ENCODE measurements around the gene COL6A2. TPM values are rescaled to one million over a fixed set of nuclear protein-coding genes. Genes with fewer than 3 reads are reported as not detected.
A peak's percentile ranks its signal among the peaks of the same experiment; 100 is the strongest.

Gene COL6A2
- total RNA-seq, 4 donors from 2014 or later = 88.9 to 150 (median 126) TPM

- Histone ChIP-seq H3K4me1 (peaks cover 6% of the 10 kb centered on the region), H3K36me3 (peaks cover 89% of the 10 kb centered on the region), H3K27me3 (no peaks in the 10 kb centered on the region), H3K27ac (no peak overlapping the region), H3K9me3 (no peaks in the 10 kb centered on the region), H3K4me3 (no peak overlapping the region)
- peak; percentile 56 to 75 for DNase-seq (ENCODE audit: low spot score in 2 of 2)
- TF ChIP-seq EP300 (IDR thresholded peaks at IDR 0.05) (no peak), POLR2A (IDR thresholded peaks at IDR 0.05) (no peak), CTCF (IDR thresholded peaks at IDR 0.05) (no peak), POLR2AphosphoS5 (IDR thresholded peaks at IDR 0.05) (no peak)
- WGBS = 68% methylated on average over 15 of the region's 24 CpGs
These were observed 19.1 kb downstream of the COL6A2 start for GRCh38 chr21:46116776-46117585.

GRCh38 chr21:46117586-46118315 is 19.8 kb downstream of the COL6A2 start:
- Histone ChIP-seq H3K27me3 (no peaks in the 10 kb centered on the region), H3K36me3 (peaks cover 87% of the 10 kb centered on the region), H3K9me3 (no peaks in the 10 kb centered on the region), H3K4me3 (no peak overlapping the region), H3K4me1 (peaks cover 6% of the 10 kb centered on the region), H3K27ac (no peak overlapping the region)
- WGBS = 88% methylated on average over 14 of the region's 29 CpGs
- peak; percentile 57 to 77 for DNase-seq (ENCODE audit: low spot score in 2 of 2)
- TF ChIP-seq POLR2A (IDR thresholded peaks at IDR 0.05) (no peak), CTCF (IDR thresholded peaks at IDR 0.05) (no peak), EP300 (IDR thresholded peaks at IDR 0.05) (no peak)

GRCh38 chr21:46118316-46119143 is 20.6 kb downstream of the COL6A2 start:
- DNase-seq (ENCODE audit: low spot score in 2 of 2) = peak; percentile 60 to 76
- Histone ChIP-seq H3K4me1 (peaks cover 6% of the 10 kb centered on the region), H3K4me3 (no peak overlapping the region), H3K36me3 (peaks cover 85% of the 10 kb centered on the region), H3K9me3 (no peaks in the 10 kb centered on the region), H3K27ac (no peak overlapping the region), H3K27me3 (no peaks in the 10 kb centered on the region)
- 86% methylated on average over 9 of the region's 27 CpGs for WGBS
- TF ChIP-seq POLR2A (IDR thresholded peaks at IDR 0.05) (no peak), EP300 (IDR thresholded peaks at IDR 0.05) (no peak), CTCF (IDR thresholded peaks at IDR 0.05) (no peak), POLR2AphosphoS5 (IDR thresholded peaks at IDR 0.05) (no peak)

GRCh38 chr21:46119144-46119636 is 21.3 kb downstream of the COL6A2 start:
- TF ChIP-seq EP300 (IDR thresholded peaks at IDR 0.05) (no peak), POLR2AphosphoS5 (IDR thresholded peaks at IDR 0.05) (no peak), CTCF (IDR thresholded peaks at IDR 0.05) (no peak), POLR2A (IDR thresholded peaks at IDR 0.05) (no peak)
- no CpG with 5 or more reads among the region's 12 CpGs for WGBS
- DNase-seq (ENCODE audit: low spot score in 2 of 2) = peak; percentile 57 to 81
- Histone ChIP-seq H3K9me3 (no peaks in the 10 kb centered on the region), H3K4me1 (peaks cover 6% of the 10 kb centered on the region), H3K36me3 (peaks cover 80% of the 10 kb centered on the region), H3K4me3 (no peak overlapping the region), H3K27me3 (no peaks in the 10 kb centered on the region), H3K27ac (no peak overlapping the region)

All from suprapubic skin (tissue), 4 donors.